GM12873 (cell line): Measurements from ENCODE around the gene ACR.

Experiments used
- CTCF ChIP-seq: IDR thresholded peaks from 2 replicates; pipeline ENCODE4 v1.5.1; 2012; ENCODE audit warnings: low read depth, mild to moderate bottlenecking, moderate library complexity, low read length, control low read depth; ENCODE audit not compliant: insufficient read depth; ENCODE audit errors: missing control alignments

The ACR gene

DNA sequence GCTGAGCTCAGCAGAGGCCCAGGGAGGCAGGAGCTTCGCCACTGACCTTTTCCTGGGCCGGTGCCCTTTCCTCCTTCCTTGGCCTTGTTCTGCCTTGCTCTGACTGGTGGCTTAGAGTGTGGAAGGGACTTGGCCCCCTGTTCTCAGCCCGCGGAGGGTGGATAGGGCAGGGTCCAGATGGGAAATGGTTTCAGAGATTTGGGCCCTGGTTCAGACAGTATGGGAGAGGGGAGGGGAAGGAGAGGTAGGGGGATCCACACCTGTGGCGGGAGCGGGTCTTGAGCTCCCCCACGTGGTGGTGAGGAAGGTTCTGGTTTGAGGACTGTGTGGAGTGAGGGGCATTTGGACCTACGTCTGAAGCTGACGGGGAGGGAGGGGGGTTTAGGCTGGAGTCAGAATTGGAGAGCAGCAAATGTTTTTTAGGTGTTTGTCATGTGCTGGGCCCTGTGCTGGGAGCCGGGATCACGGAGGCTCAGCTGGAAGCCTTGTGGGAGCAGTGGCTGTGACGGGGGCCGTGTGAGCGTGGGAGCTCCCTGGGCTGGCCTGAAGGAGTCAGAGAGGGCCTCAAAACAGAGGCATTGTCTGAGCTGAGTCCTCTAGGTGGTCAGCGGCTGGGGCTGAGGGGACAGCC, 38.1 kb upstream of the ACR start:
- peak; percentile 29 for TF ChIP-seq CTCF

GRCh38 chr22:50700387-50701075, 37.5 kb upstream of the ACR start:
- TF ChIP-seq CTCF, result no peak

DNA sequence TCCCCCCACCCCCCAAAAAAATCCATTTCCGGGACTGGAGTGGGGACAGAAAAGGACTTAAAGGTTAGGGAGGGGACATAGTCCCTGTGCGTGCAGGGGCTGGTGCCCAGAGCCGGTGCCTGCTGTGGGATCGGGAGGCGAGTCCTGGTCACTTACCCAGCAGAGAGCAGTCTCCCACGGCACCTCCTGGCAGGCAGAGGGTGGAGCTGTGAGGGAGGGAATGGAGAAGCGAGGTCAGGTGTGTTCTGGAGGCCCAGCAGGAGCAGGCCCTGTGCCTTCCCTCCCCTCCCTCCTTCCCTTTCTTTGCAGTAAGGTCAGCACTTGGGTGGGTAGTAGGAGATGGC, 37.0 kb upstream of the ACR start:
- no peak for TF ChIP-seq CTCF

DNA sequence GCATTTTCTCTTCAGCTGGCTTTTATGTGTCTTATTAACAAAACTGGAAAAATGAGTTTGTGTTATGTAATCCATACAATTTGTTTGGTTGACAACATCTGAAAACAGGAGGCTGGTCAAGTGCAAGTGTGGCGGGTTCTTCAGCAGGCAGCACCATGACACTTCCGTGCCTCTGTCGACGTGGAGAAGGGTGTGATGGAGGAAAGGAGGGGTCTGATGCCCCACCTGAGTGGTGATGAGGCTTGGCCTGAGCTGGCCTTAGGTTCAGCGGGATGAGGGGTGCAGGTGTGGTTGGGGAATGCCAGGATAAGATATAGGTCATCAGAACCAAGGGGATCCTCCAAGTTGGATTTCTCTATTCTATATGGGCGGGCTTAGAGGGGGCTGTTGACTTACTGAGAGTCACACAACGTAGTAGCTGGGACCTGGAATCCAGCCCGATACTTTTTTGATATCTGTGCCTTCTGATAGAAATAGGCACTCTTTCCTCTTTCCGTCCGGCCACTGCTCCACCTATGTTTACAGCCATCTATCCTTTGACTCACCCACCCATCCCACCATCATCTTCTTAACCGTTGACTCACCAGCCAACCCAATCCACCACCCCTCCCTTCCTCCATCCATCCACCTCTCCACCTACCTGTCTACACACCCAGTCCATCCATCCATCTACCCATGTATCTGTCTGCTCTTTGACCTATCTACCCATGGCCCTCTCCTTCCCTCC, 36.4 kb upstream of the ACR start:
- TF ChIP-seq CTCF, result no peak

- TF ChIP-seq CTCF, result no peak
Observed at GRCh38 chr22:50702261-50702671, 35.7 kb upstream of the ACR start.

GRCh38 chr22:50702821-50703725, 34.9 kb upstream of the ACR start:
- no peak for TF ChIP-seq CTCF
